Jurkat, Clone E6-1 (cell line): ENCODE measurements around the gene SMIM36.
"Not testable (repeated sequence)": the region's sequence is repeated elsewhere in the genome, so short reads cannot be mapped to it uniquely, and the experiment has no call there.

Source experiments
- DNase-seq: peaks from one replicate; pipeline ENCODE4 v3.0.0-alpha.2; 2011; ENCODE audit warnings: low read depth, low spot score
- H3K4me3 ChIP-seq: 2 replicates; pipeline ENCODE4 v1.5.1; 2011; ENCODE audit warnings: mild to moderate bottlenecking, low read length, control low read depth, moderate library complexity

Gene SMIM36

DNA sequence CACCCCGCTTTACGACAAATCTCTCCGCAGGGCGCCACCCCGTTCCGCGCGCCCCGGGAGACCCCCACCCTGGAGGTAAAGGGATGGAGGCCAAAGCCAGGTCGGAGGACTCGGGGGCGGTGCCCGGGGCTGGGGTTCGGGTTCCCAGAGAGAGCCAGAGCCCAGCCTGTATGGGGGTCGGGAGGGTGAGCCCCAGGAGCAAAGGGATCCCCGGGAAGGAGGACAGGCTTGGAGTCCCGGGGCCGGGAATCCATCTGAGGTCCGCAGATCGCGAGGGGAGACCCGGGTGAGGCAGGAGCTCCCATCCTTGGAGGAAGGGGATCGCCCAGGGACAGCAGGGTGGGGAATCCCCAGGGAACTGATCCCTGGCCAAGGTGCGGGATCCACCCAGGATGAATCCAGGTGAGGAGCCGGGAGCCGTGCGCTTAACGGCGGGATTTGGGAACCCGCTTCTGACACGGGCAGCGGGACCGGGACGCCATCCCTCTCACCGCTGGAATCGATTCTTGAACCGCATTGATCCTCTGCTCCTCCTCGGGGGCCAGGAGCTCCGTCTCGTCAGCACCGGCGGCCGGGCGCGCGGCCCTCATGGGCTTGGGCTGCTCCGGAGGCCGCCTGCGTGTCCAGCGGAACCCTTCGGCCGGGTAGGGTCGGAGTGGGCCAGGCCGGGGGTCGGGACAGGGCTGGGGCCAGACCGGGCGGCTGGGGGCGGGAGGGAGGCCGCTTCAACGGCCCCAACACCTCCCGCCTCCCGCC lies 89.9 kb downstream of the SMIM36 start, which contains the start of gene MMD:
MMD (minus strand) TSS at position 657 of the 756 bp plus-strand sequence; CDS start at position 517, 140 bp downstream.
- H3K4me3 ChIP-seq: peak within 1 kb of the TSS; percentile 97
- no peak for DNase-seq

DNA sequence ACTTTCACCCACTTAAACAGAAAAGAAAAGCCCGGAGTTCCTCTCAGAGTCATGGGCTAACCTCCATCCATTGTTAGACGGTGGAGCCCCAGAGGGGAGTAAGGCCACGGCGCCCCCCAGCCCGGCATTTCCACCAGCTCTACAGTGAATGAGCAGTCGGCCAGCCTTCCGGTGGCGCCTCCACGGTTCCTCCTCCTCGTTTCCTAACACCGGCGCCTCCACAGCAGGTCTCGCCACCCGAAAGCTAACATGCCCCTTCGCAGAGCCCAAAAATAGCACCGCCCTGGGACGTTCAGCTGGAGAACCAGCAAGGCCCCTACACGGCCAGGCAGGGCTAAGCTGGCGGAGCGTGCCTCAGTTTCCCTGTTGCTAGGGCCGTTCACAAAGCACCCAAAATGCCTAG lies 90.5 kb downstream of the SMIM36 start:
- DNase-seq: no peak
- peak overlapping the region; percentile 97 for H3K4me3 ChIP-seq

DNA sequence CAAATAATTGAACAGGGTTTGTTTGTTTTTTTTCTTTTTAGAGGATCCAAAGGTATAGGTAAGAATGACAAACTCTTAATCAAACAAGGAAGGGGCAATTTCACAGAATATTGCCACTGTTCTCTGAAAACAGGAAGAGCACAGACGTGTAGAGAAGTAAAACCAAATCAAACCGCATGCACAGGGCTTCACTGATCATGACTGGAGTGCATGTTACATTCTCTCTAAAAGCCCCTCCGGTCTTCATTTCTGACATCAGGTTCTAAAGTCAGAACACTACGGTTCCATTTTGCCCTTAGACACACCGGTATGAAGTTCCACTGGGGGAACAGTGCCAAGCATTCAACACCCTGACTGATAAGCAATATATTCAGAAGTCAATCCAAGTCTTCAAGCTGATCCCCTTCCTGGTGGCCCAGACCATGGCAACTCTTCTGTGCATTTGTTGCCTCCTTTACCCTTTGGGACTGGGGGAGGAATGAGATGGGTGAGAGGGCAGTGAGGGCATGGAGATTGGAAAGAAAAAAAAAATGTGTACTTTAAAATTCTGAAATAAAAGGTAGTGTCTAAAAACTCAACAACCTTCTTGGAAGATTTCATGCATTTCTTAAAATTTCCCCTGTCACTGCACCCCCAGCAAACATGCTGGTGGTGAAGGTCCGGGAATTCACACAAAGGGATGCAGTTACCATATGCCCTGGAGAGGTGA lies 91.0 kb downstream of the SMIM36 start:
- no peak for DNase-seq
- H3K4me3 ChIP-seq: peak overlapping the region; percentile 97

DNA sequence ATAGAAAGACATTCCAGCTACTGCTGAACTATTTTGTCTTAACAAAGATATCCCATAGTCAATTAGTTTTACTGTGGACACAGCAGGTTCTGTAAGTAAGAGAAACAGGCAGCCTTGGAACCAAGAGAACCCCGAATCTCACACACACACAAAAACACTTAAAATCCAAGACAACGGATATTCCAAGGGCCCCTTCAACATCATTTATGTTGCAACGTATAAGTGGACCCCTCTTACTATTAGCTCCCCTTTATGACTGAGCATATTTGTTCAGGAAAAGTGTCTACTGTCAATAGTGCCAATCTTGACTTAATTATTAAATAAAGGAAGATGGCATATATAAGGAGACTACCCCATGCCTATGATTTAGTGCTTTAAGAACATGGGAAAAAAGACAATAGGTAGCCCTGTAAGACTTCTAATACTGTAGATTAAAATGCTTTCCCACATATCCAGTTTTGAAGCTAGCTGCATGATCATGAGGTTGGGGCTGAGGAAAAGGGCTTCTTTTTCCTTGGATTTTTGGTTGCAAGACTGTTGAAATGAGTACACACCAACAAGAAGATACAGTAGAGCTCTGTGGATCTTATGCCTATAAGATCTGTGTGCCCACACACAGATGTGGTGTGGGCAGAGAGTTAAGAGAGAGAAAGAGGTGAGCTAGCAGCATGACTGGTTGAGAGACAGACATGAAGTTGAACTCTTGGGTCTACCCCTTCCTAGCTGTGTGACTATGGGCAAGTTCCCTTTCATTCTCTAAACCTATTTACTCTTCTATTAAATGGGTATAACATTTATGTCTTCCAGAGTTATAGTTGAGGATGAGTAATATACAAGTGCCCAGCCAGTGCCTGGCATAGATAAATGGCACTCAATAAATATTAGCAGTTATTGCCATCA lies 92.6 kb downstream of the SMIM36 start:
- DNase-seq: no peak
- H3K4me3 ChIP-seq: no peak overlapping the region

DNA sequence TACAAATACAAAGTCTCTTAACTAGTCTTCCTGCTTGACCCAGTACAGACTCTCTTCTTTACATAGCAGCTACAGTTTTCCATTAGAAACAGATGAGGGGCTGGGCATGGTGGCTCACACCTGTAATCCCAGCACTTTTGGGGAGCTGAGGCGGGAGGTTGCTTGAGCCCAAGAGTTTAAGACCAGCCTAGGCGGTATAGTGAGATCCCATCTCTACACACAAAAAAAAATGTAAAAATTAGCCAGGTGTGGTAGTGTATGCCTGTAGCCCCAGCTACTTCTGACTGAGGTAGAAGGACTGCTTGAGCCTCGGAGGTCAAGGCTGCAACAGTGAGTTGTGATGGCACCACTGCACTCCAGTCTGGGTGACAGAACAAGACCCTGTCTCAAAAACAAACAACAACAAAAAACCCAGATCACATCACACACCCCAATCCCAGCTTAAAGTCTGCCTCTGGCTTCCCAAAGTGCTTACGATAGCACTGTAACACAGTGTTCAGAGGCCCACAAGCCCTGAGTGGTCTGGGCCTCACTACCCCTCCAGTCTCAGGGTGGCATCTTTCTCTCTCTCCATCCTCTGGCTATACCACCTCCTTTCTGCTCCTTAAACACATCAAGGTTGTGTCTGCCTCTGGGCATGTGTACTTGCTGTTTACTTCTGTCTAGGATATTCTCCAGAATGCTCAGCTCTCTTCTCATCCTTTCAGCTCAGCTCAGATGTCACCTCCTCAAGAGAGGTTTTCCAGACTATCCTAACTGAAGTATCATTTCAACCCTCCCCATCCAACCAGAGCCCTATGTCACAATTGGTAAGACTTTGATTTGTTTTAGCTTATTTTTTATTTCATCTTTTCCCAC lies 93.6 kb downstream of the SMIM36 start:
- H3K4me3 ChIP-seq: no peak overlapping the region
- no peak for DNase-seq

DNA sequence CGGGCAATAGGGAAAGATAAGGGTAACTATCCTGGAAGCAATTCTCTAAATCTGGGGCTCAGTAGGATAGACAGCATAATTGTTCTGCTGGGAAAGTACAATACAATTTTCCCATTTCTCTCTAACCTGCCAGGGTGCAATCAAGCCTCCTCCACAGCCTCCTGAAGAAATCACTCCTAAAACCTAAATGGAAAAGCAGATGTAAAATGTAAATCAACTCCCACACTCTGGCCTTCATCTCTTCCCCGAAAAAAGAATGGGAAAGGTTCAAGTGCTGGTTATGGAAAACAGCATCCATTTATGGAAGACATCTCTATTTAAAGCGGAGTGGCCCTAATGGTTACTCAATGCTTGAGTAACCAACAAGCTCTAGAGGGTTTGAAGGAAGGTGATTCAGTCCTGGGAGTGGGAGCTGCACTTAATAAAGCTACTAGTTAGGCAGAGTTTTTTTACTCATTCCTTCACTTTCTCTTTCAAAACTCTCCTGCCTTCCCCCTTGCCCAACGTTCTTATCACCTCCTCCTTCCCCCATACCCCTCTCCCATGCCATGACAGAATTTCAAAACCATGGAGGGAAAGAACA lies 94.7 kb downstream of the SMIM36 start:
- H3K4me3 ChIP-seq: no peak overlapping the region
- no peak for DNase-seq

DNA sequence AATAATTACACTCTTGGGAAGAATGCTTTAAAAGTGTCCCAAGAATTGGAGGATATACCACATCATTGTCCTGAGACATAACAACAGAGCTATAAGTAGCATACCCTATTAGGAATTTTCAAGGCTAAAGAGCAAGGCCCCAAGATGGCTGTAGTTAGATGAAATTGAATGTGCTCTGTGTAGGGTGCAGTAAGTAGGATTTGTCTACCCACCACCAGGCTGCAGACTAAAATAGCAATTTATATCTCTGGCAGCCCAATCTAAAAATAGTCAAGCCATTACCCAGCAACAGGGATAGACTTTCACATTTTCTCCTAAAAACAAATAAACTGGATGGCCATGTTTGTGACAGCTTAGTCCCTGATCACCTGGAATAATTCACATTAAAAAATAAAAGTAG lies 95.3 kb downstream of the SMIM36 start:
- DNase-seq: no peak

DNA sequence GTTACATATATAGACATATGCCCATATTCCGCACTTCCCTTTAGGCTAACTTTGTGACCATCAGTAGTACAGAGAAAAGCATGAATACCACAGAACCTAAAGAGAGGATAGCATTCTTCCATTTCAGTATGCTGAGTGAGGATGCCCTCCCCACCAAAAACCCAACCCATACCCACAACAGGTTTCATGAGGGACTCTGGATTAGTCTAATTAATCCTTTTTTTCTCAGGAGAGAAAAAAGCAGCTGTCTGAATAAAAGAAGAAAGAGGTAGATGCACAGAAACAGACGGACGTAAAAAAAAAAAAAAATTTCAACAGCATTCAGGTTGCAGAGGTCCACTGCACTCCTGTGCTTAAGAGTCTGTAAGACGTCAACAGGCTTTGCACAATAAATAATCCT lies 96.3 kb downstream of the SMIM36 start:
- H3K4me3 ChIP-seq: no peak overlapping the region
- no peak for DNase-seq

More for the DNA sequence above, 95.3 kb downstream of the SMIM36 start:
- no peak overlapping the region for H3K4me3 ChIP-seq

DNA sequence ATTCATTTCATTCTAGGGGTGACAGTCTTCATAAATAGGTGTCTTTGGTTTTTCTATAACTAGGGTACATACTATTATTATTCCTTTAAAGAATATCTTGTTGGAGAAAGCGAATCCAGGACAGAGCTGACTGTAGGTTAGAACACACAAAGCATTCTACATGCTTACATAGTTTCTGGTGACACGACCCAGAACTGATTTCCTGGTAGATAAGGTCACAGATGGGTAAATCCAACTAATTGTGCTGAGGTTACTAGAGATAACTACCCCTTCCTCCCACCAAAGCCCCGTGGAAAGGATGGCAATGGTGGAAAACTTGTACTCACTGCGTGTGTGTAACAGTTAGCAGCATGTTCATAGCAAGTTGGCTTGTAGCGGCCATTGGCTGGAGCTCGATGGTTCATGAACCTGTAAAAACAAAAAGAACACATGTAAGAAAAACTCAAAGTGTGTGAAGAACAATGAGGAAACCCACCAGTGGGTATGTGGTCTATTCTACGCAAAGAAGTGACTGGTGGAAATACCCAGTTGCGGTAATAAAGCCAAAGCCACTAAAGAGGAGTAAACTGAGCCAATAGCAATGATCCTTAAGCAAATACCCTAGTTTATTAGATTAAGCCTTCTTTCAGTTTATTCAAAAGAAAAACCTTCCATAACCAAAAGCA lies 97.3 kb downstream of the SMIM36 start:
- no peak overlapping the region for H3K4me3 ChIP-seq
- peak; percentile 38 for DNase-seq

DNA sequence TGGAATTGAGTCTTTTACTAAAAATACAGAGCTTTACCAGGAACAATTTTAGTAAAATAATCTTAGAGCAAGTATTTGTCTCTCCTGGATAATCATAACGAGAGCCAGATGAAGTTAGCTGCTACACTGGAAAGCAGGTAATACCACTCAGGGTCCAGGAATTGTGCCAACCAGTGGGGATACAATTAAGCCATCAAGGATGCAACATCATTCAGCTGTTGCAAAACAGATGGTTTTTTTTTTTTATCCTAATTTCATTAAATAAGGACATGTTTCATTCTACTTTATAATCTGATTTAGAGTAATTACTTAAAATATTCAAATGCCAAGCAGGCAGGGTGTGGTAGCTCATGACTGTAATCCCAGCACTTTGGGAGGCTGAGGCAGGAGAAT lies 99.8 kb downstream of the SMIM36 start:
- H3K4me3 ChIP-seq: no peak overlapping the region
- DNase-seq: no peak

DNA sequence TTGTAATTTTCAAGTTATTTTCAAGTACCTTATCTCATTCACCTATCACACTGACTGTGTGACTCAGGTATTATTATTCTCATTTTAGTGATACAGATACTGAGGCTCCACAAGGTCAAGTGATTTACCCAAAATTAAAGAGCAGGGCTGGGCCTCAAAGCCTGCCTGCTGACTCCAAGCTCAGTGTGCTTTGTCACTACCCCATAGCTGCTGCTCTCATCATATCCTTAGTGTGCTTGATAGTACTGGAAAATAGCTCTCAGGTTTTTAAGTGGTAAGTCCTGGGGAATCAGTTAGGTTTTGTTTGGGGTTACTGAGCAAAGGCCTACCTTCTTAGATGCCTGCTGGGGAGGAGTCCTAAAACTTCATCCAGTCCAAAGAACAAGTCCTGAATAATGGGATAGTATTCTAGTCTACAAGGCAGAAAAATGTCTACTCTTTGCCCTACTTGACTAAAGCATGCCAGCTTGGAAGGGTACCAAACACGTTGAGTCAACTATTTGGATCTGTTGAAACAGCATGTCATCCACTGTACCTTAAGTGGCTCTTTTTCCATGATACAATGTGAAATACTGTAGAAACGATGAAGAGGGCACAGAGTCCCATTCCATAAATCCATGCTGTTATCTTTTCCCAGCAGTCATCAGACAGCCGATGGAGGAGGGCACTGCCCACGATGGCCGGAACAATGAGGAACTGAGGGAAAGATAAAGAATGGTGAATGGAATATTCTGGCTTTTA lies 100.4 kb downstream of the SMIM36 start:
- DNase-seq: no peak

DNA sequence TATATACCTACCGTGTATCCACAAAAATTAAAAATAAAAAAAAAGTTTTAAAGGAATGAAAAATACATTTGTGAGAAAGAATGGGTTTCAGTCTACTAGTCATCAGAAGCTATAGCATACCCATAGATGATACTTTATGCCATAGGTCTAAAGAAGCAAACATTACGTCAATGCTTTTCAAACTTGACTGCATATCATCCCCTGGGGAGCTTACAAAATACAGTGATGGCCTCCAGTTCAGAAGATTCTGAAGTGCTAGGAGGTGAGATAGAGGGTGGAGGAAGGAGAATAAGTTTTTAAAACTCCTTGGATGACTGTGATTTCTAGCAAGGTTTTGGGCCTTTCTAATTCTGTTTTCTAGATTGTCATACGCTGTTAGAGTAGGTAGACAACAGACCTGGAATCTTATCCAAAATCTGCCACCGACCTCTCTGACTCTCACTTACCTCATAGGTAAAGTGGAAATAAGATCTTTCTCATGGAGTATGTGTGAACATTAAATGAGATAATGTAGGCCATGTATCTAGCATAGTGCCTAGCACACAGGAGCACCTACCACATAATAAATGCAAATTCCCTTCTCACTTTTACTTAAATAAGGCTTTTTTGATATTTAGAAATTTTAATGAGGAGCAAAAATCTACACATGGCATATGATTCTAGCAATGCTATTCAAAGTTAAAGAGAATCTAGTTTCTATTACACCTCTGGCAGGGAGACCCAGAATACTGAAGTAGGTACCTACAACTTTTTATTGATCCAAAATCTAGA lies 102.0 kb downstream of the SMIM36 start:
- no peak overlapping the region for H3K4me3 ChIP-seq
- DNase-seq: no peak

More for the DNA sequence above, 100.4 kb downstream of the SMIM36 start:
- no peak overlapping the region for H3K4me3 ChIP-seq

DNA sequence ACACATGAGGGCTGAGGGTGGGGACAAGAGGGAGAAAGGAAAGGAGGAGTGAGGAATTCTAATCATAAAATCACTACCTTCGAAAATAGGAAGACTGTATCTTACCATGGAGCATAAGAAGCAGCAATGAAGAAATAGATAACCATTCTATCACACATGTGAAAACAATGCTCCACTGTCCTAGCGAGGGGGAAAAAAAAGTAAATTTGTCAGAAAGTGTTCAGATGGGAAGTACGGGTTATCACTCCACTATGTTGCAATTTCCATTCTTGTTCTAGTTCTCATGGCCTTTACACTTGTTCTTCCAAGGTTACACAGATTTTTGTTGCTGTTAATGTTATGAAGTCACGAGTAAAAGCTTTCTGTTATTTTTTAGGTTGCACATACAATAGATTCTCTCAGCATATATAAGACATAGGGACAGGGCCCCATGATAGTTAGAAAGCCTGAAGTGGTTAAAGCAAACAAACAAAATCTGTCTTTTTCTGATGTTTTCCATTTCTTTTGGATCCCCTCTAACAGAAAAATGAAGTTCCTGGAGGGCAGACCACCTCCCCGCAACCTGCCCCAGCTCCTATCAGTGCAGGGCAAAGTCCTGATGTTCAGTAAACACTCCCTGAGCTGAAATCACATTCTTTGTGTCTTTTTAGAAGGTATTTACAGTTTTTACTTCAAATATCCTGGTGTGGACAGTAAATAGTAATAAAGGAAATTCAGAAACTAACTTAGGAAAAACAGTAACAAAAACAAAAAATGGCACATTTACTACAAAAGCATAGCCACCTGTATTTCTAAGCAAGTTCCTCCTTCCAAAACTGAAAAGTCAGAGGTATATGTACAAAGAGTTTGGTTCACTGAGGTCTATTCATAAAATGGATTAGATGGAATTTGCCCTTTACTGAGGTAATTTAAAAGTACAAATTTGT lies 103.3 kb downstream of the SMIM36 start:
- no peak for DNase-seq
- H3K4me3 ChIP-seq: no peak overlapping the region

DNA sequence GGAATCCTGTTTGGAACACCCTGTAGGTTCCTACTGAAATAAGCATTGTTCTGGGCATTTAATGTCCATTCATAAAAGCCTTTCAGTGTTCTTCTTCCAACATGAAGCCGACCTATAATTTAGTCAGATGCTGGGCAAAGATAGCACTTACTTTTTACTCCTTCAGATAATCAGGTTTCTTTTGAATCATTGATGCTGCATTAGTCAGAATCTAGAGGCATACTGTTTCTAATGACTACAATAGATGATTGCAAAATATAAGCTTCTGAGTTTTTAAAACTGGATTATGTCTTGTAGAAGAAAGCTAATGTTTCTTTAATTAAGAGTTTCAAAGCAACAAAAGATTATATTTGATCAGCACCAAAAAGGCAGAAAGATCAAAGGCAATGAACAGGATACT lies 105.7 kb downstream of the SMIM36 start:
- H3K4me3 ChIP-seq: no peak overlapping the region

DNA sequence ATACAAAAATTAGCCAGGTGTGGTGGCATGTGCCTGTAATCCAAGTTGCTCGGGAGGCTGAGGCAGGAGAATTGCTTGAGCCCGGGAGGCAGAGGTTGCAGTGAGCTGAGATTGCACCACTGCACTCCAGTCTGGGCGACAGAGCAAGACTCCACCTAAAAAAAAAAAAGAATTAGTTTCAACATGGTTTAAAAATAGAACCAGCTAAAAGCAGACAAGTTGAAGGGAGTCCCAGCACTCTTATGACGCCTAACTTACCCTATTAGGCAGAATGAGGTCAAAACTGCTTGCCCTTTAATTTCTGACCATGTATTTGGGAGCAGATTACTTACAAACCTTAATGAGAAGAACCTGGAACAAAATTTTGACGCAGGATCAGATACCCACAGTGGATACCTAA lies 107.1 kb downstream of the SMIM36 start:
- not testable (repeated sequence) for DNase-seq, H3K4me3 ChIP-seq

More for the DNA sequence above, 105.7 kb downstream of the SMIM36 start:
- no peak for DNase-seq
